Left lung (tissue), 10 donors: ENCODE measurements around the gene ST7. TPM values are rescaled to one million over a fixed set of nuclear protein-coding genes. Genes with fewer than 3 reads are reported as not detected.

Experiments used
- ATAC-seq: fragments of 200-7000 bp; cut with Tn5 transposase; one replicate; pipeline ENCODE4 v1.9.1; 2020; ENCODE audit warnings: moderate library complexity
- DNase-seq, 4 donors: peaks; one replicate each; pipeline ENCODE4 v3.0.0-alpha.2; 2013 to 2020
- H3K27ac ChIP-seq, 2 donors: fragments of 200-600 bp; sonication (generic) in 1 of 2; one replicate each; pipeline versions ENCODE4 v1.5.0 to v1.8.0; 2020 to 2021
- H3K27me3 ChIP-seq, 2 donors: fragments of 200-600 bp; sonication (generic) in 1 of 2; one replicate each; pipeline versions ENCODE4 v1.5.0 to v1.8.0; 2020 to 2021
- H3K36me3 ChIP-seq, 2 donors: fragments of 200-600 bp; sonication (generic) in 1 of 2; one replicate each; pipeline versions ENCODE4 v1.5.0 to v1.8.0; 2020 to 2021
- H3K4me1 ChIP-seq, 2 donors: fragments of 200-600 bp; one replicate each; pipeline ENCODE4 v1.8.0; 2021
- H3K4me3 ChIP-seq, 2 donors: fragments of 200-600 bp; sonication (generic) in 1 of 2; one replicate each; pipeline versions ENCODE4 v1.5.0 to v1.8.0; 2020 to 2021; ENCODE audit warnings: mild to moderate bottlenecking in 1 of 2
- H3K9me3 ChIP-seq, 2 donors: fragments of 200-600 bp; sonication (generic) in 1 of 2; one replicate each; pipeline versions ENCODE4 v1.5.0 to v1.8.0; 2020 to 2021
- CTCF ChIP-seq, 2 donors: fragments of 200-600 bp; sonication (generic) in 1 of 2; IDR thresholded peaks; one replicate each; pipeline versions ENCODE4 v1.5.0 to v1.8.0; 2021; ENCODE audit warnings: antibody characterized with exemption in 2 of 2
- intact Hi-C, 2 donors: fragments of 100-400 bp; cut with DNase I; formaldehyde crosslinking; loops; one replicate each; pipeline versions ENCODE4 v1.11.2 to v1.14.2; 2022
- polyA plus RNA-seq, 6 donors: library from polyadenylated mRNA; unstranded; fragments of 120-200 nt; gene quantifications; one replicate each; pipeline ENCODE4 v1.2.1, GENCODE V29; 2013; ENCODE audit not compliant: insufficient read length in 6 of 6
- total RNA-seq, 2 donors: library from RNA; stranded (reverse); fragmentation: NEBNext Ultra II Directional; extraction: Animal tissue kit (Norgen Biotek cat#: 25700); gene quantifications; one replicate each; pipeline ENCODE4 v1.2.1, GENCODE V29; 2021
- donor health status: DM: no; HTN: yes; CAD: no.
- donor health status: DM: no; HTN: no; CAD: no.

Gene ST7
- total and polyA plus RNA-seq, 8 donors = 36.3 to 60.6 (median 48.4) TPM

DNA sequence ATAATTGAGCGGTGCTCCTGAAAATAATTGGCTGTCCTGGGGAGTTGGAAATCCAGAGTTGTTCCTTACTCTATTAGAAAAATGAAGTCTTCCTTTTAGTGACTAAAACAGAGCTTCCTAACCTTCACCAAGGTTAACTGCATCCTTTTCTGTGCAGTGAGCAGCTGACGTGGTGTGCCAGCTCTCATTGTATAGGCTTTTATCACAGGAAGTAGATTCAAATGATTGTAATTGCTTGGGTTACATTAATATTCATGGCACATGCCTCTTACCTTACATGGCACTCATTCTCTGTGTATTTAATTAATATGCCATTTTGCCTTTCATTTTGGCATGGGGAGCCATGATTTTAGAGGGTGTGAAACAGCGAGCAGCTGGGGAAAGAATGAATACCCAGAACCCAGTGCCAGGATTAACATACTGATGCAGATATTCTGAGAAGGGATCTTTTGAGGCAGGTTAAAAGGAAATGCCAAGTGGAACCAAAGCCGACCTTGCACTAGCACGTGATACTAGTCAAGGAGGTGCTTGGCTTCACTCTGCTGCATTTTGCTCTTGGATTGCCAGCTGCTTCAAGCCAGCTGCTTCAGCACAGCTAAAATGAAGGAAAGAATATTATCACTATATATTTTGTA is 115.3 kb downstream of the ST7 start:
- Histone ChIP-seq H3K27ac (no peak overlapping the region), H3K36me3 (no peaks in the 10 kb centered on the region), H3K4me1 (peaks cover 16 to 41% of the 10 kb centered on the region in 2 donors), H3K27me3 (no peaks in the 10 kb centered on the region), H3K9me3 (no peaks in the 10 kb centered on the region), H3K4me3 (no peak overlapping the region)
- ATAC-seq (peak; percentile 58), DNase-seq (peak in 1 of 4 donors; percentile 37)
- TF ChIP-seq CTCF (IDR thresholded peaks at IDR 0.05) = no peak
- intact Hi-C loops = no loop called here

DNA sequence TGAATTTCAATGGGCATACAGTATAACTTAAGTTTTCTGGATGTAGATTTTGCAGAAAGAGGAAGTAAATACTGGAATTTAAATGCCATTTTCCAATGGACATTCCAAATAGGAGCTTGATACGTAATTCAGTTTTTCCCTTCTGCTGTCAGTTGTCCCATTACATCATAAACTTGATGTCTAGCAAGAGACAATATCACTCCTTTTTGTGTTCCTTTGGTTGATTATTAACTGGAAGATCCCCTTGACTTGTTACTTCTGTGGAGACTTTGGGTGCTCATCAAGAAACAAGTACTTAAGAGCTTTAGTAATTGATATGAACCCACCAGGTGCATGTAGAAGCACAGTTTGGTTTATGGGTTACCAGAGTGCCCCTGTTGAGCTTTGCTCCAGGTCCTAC is 116.1 kb downstream of the ST7 start:
- no peak for TF ChIP-seq CTCF (IDR thresholded peaks at IDR 0.05)
- ATAC-seq (no peak), DNase-seq (no peak)
- no peak overlapping the region for H3K27ac ChIP-seq
- intact Hi-C loops = no loop called here
- no peak overlapping the region for H3K4me3 ChIP-seq
- H3K27me3 ChIP-seq = no peaks in the 10 kb centered on the region
- no peaks in the 10 kb centered on the region for H3K9me3 ChIP-seq
- H3K36me3 ChIP-seq = no peaks in the 10 kb centered on the region
- peaks cover 16 to 42% of the 10 kb centered on the region in 2 donors for H3K4me1 ChIP-seq

- peaks cover 0 to 10% of the 10 kb centered on the region in 2 donors for H3K9me3 ChIP-seq
- intact Hi-C loops = no loop called here
- ATAC-seq = no peak
- H3K36me3 ChIP-seq = no peaks in the 10 kb centered on the region
- TF ChIP-seq CTCF (IDR thresholded peaks at IDR 0.05) = no peak
- no peak overlapping the region for H3K27ac ChIP-seq
- DNase-seq = no peak
- no peak overlapping the region for H3K4me3 ChIP-seq
- H3K4me1 ChIP-seq = peaks cover 16 to 38% of the 10 kb centered on the region in 2 donors
- H3K27me3 ChIP-seq = no peaks in the 10 kb centered on the region
These were observed 118.2 kb downstream of the ST7 start for GRCh38 chr7:117071551-117071950.

GRCh38 chr7:117072620-117073118 is 119.4 kb downstream of the ST7 start:
- intact Hi-C loops = no loop called here
- Histone ChIP-seq H3K36me3 (no peaks in the 10 kb centered on the region), H3K27ac (peak overlapping the region; percentile 27 to 46), H3K4me1 (peaks cover 16 to 29% of the 10 kb centered on the region in 2 donors), H3K4me3 (no peak overlapping the region), H3K9me3 (peaks cover 0 to 11% of the 10 kb centered on the region in 2 donors), H3K27me3 (no peaks in the 10 kb centered on the region)
- ATAC-seq (peak; percentile 62), DNase-seq (peak in 3 of 4 donors; percentile 39 to 76 (median 73))
- TF ChIP-seq CTCF (IDR thresholded peaks at IDR 0.05) = no peak

DNA sequence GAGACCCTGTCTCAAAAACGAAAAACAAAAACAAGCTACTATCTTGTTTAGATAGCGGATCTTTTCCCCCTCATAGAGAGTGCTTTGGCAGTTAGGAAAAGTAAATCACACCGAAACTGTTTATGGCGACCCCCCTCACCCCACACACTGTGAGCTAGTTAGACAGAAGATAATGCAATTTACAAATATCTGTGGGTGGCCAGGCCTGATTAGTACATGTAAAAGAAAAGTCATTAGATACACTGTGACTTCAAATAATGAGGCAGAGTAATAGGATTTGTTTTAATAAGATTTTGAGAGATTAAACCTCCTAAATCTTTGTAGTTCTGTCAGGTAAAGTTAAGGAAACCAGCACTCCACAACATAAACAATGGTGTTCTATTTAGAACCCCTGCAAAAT is 121.1 kb downstream of the ST7 start:
- intact Hi-C loops = no loop called here
- H3K27ac ChIP-seq = no peak overlapping the region
- H3K9me3 ChIP-seq = peaks cover 0 to 11% of the 10 kb centered on the region in 2 donors
- no peak overlapping the region for H3K4me3 ChIP-seq
- H3K4me1 ChIP-seq = peaks cover 13 to 19% of the 10 kb centered on the region in 2 donors
- H3K27me3 ChIP-seq = no peaks in the 10 kb centered on the region
- ATAC-seq (no peak), DNase-seq (no peak)
- no peak for TF ChIP-seq CTCF (IDR thresholded peaks at IDR 0.05)
- H3K36me3 ChIP-seq = no peaks in the 10 kb centered on the region
